ENCODE measurements around the gene NRG2.

Gene NRG2

GRCh38 chr5:139880416-139881142 is 162.5 kb downstream of the NRG2 start:
- DNase-seq (ENCODE audit: low read depth): no peak

GRCh38 chr5:139878093-139878492 is 165.0 kb downstream of the NRG2 start:
- DNase-seq (ENCODE audit: low read depth): no peak

- no peak for DNase-seq (ENCODE audit: low read depth)
Measured at GRCh38 chr5:139877129-139877597, 165.9 kb downstream of the NRG2 start.

GRCh38 chr5:139875957-139876356 is 167.1 kb downstream of the NRG2 start:
- DNase-seq (ENCODE audit: low read depth): no peak

- no peak for DNase-seq (ENCODE audit: low read depth)
Measured at GRCh38 chr5:139872851-139873794, 170.0 kb downstream of the NRG2 start.

GRCh38 chr5:139872052-139872766 is 170.9 kb downstream of the NRG2 start:
- DNase-seq (ENCODE audit: low read depth): no peak

GRCh38 chr5:139871614-139872013 is 171.5 kb downstream of the NRG2 start:
- no peak for DNase-seq (ENCODE audit: low read depth)

GRCh38 chr5:139870677-139871076 is 172.4 kb downstream of the NRG2 start:
- DNase-seq (ENCODE audit: low read depth): no peak

- DNase-seq (ENCODE audit: low read depth): no peak
Measured at GRCh38 chr5:139869042-139869790, 173.9 kb downstream of the NRG2 start.

GRCh38 chr5:139867581-139867980 is 175.5 kb downstream of the NRG2 start:
- DNase-seq (ENCODE audit: low read depth): no peak

GRCh38 chr5:139867109-139867508 is 176.0 kb downstream of the NRG2 start:
- DNase-seq (ENCODE audit: low read depth): no peak

GRCh38 chr5:139864716-139865483 is 178.2 kb downstream of the NRG2 start:
- DNase-seq (ENCODE audit: low read depth): no peak

GRCh38 chr5:139863855-139864558 is 179.1 kb downstream of the NRG2 start:
- peak; percentile 17 for DNase-seq (ENCODE audit: low read depth)

- DNase-seq (ENCODE audit: low read depth): no peak
Measured at GRCh38 chr5:139863361-139863760, 179.7 kb downstream of the NRG2 start.

GRCh38 chr5:139862803-139863202 is 180.3 kb downstream of the NRG2 start:
- DNase-seq (ENCODE audit: low read depth): no peak

GRCh38 chr5:139862313-139862712 is 180.8 kb downstream of the NRG2 start:
- peak; percentile 75 for DNase-seq (ENCODE audit: low read depth)

- DNase-seq (ENCODE audit: low read depth): no peak
Measured at GRCh38 chr5:139861889-139862207, 181.3 kb downstream of the NRG2 start.

GRCh38 chr5:139861021-139861888 is 181.8 kb downstream of the NRG2 start:
- no peak for DNase-seq (ENCODE audit: low read depth)

- DNase-seq (ENCODE audit: low read depth): no peak
Measured at GRCh38 chr5:139859013-139859412, 184.1 kb downstream of the NRG2 start.
